HG02610 (cell line): ENCODE results near the gene ABCC9.

Experiments used
- ATAC-seq: cut with Tn5 transposase; IDR thresholded peaks from one replicate; pipeline ENCODE4 v1.9.1; 2021; ENCODE audit warnings: mild to moderate bottlenecking, moderate library complexity; ENCODE audit not compliant: unreplicated experiment

The ABCC9 gene

DNA sequence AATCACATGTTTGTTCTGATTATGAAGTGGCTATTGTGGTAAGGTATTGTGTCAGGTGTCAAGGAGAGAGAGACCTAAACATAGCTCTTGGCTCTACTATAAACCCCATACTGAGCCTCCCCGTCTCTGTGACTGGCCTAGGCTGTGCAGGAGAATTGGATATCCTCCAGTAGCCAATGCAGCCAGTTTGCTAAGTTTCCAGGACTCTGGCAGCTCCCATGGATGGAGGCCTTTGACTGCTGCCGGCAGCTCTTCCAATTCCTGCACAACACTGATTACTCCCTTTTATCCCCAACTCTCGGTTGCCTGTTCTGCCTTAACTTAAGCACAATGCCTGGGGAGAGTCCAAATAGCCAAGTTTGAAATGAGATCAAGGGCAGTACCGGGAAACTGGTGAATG, 59.3 kb downstream of the ABCC9 start:
- ATAC-seq: no peak

DNA sequence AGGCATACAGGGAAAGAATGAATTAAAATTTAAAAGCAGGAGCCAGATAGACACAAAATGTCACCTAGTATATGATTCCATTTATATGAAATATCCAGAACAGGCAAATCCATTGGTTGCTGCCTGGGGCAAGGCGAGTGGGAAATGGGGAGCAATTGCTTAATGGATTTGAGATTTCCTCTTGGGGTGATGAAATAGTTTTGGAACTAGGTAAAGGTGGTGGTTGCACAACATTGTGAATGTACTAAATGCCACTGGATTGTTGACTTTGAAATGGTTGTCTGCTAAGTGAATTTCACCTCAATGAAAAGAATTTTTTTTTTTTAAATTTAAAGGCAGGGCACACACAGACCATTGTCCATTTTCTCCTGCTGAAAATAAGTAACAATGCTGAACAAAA, 61.9 kb downstream of the ABCC9 start:
- ATAC-seq: no peak

DNA sequence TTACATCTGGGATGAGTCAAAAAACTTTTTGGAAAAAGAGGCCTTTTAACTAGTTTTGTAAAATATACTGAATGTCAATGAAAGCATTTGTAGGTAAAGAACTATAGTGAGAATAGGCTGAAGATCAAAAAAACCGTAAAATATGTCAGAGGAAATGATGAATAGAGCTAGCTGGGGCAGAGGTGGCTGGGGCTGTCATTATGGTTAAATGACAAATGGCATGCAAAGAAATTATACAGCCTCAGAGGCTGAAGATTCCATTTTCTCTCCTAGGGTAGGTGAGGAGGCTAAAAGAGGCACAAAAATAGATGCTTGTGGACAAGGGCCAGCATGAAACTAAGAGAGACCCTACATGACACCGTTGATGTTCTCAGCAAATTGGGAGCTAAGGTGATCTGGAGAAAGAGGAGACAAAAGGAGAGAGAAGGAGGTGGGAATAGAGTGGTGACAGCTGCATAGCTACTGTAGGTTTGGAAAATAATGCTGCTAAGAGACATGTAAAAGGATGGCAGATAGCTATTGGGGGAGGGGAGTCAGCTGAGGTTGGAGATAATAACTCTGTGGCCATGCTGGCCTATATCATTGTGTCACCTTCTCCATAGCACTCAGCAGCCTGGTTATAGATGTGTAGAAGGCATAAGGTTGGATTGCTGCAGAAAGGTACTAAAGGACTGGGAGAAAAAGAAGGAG, 63.8 kb downstream of the ABCC9 start:
- ATAC-seq: no peak

DNA sequence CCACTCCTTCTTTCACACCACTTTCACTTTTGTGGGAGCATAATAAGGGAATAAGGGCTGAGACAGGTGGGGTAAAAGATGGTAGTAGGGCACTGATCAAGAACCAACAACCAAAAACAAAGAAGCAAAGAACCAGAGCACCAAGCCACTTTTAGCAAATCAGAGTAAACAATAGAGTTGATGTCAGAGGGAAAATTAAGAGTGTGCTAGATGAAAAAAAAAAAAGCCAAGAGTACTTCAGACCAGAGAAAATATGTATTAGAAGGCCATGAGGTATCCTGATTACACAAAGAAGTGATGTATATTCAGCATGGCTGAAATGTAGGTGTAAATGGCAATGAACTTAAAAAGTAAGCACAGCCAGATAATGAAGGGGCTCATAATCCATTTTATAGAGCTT, 75.4 kb downstream of the ABCC9 start:
- no peak for ATAC-seq

- ATAC-seq: no peak
Observed at GRCh38 chr12:21860534-21860933, 80.7 kb downstream of the ABCC9 start.

- ATAC-seq: no peak
Observed at GRCh38 chr12:21860128-21860527, 81.1 kb downstream of the ABCC9 start.

GRCh38 chr12:21852251-21852650, 89.0 kb downstream of the ABCC9 start:
- no peak for ATAC-seq

DNA sequence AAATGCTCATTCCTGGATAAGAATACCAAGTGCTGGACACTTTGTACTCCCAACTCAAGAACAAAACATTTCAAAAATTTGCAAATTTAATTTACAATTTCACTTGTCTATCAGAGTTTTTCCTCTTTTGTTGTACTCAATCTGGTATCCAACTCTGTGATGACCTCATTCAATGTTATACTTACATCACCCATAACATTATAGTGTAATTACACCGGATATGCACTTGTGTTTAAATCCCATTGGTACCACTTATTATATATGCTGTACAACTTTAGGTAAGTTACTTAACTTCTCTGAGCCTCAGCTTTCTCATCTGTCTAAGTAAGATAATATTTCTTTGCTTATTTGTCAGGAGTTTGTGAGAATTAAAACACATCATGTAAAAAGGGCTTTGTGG, 90.1 kb downstream of the ABCC9 start:
- no peak for ATAC-seq

GRCh38 chr12:21850419-21850818, 90.8 kb downstream of the ABCC9 start:
- no peak for ATAC-seq

- ATAC-seq: no peak
Observed at GRCh38 chr12:21849878-21850277, 91.3 kb downstream of the ABCC9 start.

DNA sequence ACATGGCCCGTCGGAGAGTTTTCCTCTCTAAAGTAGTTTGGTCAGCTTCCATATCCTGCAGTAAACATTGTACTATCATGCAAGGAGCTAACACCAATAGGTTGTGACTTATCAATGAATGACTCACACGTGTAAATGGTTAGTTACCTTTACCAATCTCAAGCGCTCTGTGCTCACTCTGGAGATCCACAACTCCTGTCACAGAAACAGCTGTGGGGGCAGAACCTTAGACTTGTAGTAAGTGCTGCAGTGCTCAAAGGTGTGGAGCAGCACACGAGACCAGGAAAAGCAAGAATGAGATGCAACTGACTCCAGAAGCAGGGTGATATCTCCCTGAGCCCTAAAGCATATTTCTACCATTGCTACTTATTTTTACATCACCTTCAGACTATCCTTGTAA, 93.0 kb downstream of the ABCC9 start:
- no peak for ATAC-seq

DNA sequence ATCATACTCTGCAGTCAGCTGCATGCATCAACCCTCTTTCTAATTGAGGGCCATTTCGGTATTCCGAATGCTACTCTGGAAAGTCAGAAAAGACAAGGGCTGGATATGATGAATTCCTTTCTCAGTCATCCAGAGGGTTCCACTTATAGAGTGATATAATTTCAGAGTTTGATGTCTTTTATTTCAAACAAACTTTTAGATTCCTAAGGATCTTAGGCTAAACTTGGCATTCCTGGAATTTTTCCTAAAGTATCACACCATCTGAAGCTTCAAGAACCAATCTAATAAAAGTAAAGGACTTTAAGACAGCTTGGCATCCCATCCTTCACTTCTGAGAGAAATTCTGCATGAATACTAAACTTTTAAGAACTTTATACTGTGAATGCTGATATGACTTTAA, 97.4 kb downstream of the ABCC9 start:
- ATAC-seq: no peak

DNA sequence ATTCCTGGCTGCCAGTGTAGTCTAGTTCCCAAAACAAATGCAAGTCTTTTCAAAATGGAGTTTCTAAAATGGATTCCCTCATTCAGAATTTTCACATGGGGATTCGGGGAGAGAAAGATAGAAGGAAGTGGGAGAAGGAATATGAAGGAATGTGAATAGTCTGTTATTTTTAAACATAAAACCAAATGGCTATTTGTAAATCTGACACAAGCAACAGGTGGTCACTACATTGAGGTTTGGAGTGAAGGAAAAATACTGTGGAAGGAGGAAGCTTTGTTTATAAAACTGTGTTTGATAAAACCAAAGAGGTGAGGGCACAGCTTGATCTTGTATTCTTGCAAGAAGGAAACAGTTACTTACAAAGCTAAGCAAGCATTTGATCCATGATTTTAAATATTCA, 101.5 kb downstream of the ABCC9 start:
- ATAC-seq: no peak

GRCh38 chr12:21837847-21838246, 103.4 kb downstream of the ABCC9 start:
- no peak for ATAC-seq

GRCh38 chr12:21831791-21832344, 109.4 kb downstream of the ABCC9 start:
- ATAC-seq: no peak

- no peak for ATAC-seq
Observed at GRCh38 chr12:21828779-21829178, 112.4 kb downstream of the ABCC9 start.

- no peak for ATAC-seq
Observed at GRCh38 chr12:21828136-21828775, 113.0 kb downstream of the ABCC9 start.

DNA sequence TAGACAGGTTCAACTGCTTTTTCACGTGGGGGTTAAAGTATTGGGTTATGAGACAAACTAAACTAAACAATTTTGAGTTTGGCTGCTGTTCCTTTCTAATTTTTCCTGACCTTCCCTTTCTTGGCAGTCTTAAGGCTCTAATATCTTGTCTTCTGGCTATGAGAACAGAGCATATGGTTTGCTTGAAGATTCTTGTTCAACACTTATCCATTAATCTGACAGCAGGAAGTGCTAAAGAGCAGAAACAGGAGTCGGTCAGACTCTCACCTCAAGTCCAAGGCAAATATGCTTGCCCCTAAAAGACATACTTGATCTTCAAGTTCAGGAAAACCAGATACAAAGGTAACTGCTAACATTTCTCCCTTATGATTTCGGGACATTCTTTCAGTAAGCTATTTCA, 114.1 kb downstream of the ABCC9 start:
- ATAC-seq: no peak

GRCh38 chr12:21826618-21826910, 114.7 kb downstream of the ABCC9 start:
- no peak for ATAC-seq

DNA sequence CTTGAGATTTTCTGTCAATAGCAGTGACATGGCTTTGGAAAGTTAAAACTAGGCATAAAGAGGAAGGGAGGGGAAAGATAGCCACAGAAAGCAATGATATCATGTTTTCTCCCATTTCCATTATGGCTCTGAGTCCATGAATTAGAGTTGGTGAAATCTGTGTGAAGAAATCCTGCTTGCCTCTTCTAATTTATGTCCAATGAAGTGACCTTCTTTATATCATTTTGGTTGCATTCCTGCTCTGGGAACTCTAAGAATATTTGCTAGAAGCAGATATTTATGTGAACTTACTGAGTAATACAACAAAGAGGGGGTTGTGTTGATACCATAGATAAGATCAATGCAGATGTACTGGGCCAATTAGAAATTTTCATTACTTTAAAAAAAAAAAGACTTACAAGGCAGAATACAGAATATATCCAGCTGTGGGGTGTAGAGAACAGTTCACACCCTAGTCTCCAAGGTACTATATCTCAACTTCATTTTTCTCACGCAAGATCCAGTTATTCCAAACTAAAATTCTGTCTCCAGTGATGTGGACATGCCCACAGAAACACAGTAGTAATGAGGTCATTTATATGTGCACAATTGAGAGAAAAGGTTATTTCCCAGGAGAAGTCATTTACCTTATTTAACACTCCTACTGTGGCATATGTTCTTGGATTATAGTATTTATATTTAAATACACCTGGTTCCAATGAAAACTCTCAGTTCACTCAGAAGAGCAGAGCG, 115.2 kb downstream of the ABCC9 start:
- ATAC-seq: no peak

DNA sequence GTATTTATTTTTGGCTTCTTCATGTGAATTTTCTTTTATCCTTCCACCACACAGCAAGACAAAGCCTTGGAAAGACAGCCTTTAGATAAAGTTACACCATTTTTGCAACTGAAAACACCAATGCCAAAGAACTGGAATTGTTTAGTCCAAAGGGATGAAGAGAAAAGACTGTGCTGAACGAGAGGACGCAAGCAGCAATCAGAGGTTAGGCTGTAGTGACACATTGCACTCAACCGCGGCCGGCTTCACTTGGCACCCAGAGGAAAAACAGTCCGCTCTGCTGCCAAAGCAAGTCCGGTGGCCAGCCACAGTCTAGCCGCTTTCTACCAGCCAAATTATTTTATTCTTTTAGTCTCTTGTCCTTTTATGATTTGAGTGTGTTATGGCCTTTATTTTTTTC, 117.6 kb downstream of the ABCC9 start:
- no peak for ATAC-seq

- no peak for ATAC-seq
Observed at GRCh38 chr12:21819678-21820077, 121.5 kb downstream of the ABCC9 start.
